Keratinocyte (primary cell): ENCODE results near the gene INO80. TPM values are rescaled to one million over a fixed set of nuclear protein-coding genes. Genes with fewer than 3 reads are reported as not detected.

Experiments used
- DNase-seq: peaks from one replicate; pipeline ENCODE4 v3.0.0-alpha.2; 2011; ENCODE audit warnings: low read depth, missing footprints, low spot score
- FAIRE-seq: peaks from 2 replicates; lab custom pipeline; 2011; peaks lifted over from hg19 to GRCh38; lab: Jason Lieb, UNC
- H2AFZ ChIP-seq: 2 replicates; pipeline ENCODE4 v1.6.0; 2012; ENCODE audit warnings: low read length, control low read depth, inconsistent platforms; ENCODE audit not compliant: control insufficient read depth
- H3K27ac ChIP-seq: 2 replicates; pipeline ENCODE4 v1.5.1; 2011; ENCODE audit warnings: low read length; ENCODE audit not compliant: control insufficient read depth, insufficient read depth
- H3K27me3 ChIP-seq: 3 replicates; pipeline ENCODE4 v1.6.0; 2011; ENCODE audit warnings: low read length; ENCODE audit not compliant: control insufficient read depth, insufficient read depth; ENCODE audit errors: extremely low read depth
- H3K36me3 ChIP-seq, 2 experiments: 2 replicates in 1 of 2; 3 replicates in 1 of 2; pipeline ENCODE4 v1.5.1; 2011; ENCODE audit warnings: low read length in 2 of 2, mild to moderate bottlenecking in 1 of 2; ENCODE audit not compliant: control insufficient read depth in 2 of 2, insufficient read depth in 2 of 2; ENCODE audit errors: extremely low read depth in 1 of 2
- H3K4me1 ChIP-seq: 3 replicates; pipeline ENCODE4 v1.5.1; 2011; ENCODE audit warnings: low read length; ENCODE audit not compliant: control insufficient read depth, insufficient read depth; ENCODE audit errors: extremely low read depth
- H3K4me2 ChIP-seq: 3 replicates; pipeline ENCODE4 v1.6.0; 2011; ENCODE audit warnings: low read depth, low read length; ENCODE audit not compliant: control insufficient read depth, insufficient read depth; ENCODE audit errors: extremely low read depth
- H3K4me3 ChIP-seq, 3 experiments: fragments of 200-600 bp in 1 of 3; sonication (generic) in 1 of 3; 2 replicates in 2 of 3; 3 replicates in 1 of 3; pipeline ENCODE4 v1.5.1; 2011 to 2016; ENCODE audit warnings: low read length in 3 of 3, mild to moderate bottlenecking in 3 of 3, control low read depth in 2 of 3, inconsistent platforms in 1 of 3, low read depth in 1 of 3, mixed read lengths in 1 of 3, mixed run types in 1 of 3, moderate library complexity in 1 of 3; ENCODE audit not compliant: control insufficient read depth in 2 of 3, insufficient read depth in 2 of 3; ENCODE audit errors: extremely low read depth in 1 of 3
- H3K79me2 ChIP-seq: 2 replicates; pipeline ENCODE4 v1.6.0; 2012; ENCODE audit warnings: low read length; ENCODE audit not compliant: control insufficient read depth, insufficient read depth
- H3K9ac ChIP-seq: 3 replicates; pipeline ENCODE4 v1.6.0; 2011; ENCODE audit warnings: low read length; ENCODE audit not compliant: control insufficient read depth, insufficient read depth; ENCODE audit errors: extremely low read depth
- H3K9me1 ChIP-seq: 3 replicates; pipeline ENCODE4 v1.6.0; 2011; ENCODE audit warnings: low read length; ENCODE audit not compliant: control insufficient read depth, insufficient read depth; ENCODE audit errors: extremely low read depth
- H3K9me3 ChIP-seq: 2 replicates; pipeline ENCODE4 v1.5.1; 2012; ENCODE audit warnings: low read depth, low read length; ENCODE audit not compliant: control insufficient read depth
- H4K20me1 ChIP-seq: 3 replicates; pipeline ENCODE4 v1.6.0; 2011; ENCODE audit warnings: low read length; ENCODE audit not compliant: control insufficient read depth, insufficient read depth; ENCODE audit errors: extremely low read depth
- EZH2 ChIP-seq: IDR thresholded peaks from one replicate; pipeline ENCODE4 v1.6.1; 2012; ENCODE audit warnings: inconsistent platforms, mild to moderate bottlenecking, low read length, moderate library complexity
- dilution Hi-C: fragments of 300-500 bp; cut with MboI; formaldehyde crosslinking; loops from one replicate; pipeline ENCODE4 v1.7.0; 2020; ENCODE audit warnings: low sequenced_read_pairs; ENCODE audit not compliant: extremely low pct_ligation_motif_present
- polyA plus RNA-seq, 5 experiments: library from polyadenylated mRNA; depleted of rRNA in 3 of 5; stranded (reverse) in 3 of 5; stranded (forward) in 1 of 5; unstranded in 1 of 5; fragments of >200 nt; gene quantifications; 1 replicate in 1 of 5; 2 replicates in 3 of 5; 3 replicates in 1 of 5; pipeline versions ENCODE4 v1.2.1 to v1.2.3, GENCODE V29; 2011 to 2012; ENCODE audit warnings: missing spikeins in 2 of 5, low read depth in 1 of 5, low replicate concordance in 1 of 5
- TF ChIP-seq, protein P1 (sequence below), 3 experiments: IDR thresholded peaks in 1 of 3; conservative IDR thresholded peaks in 1 of 3; optimal IDR thresholded peaks in 1 of 3; 2 replicates in 2 of 3; 3 replicates in 1 of 3; pipeline versions ENCODE3 to v1.5.1; 2011; ENCODE audit warnings: low read length in 3 of 3, mild to moderate bottlenecking in 3 of 3, moderate library complexity in 2 of 3, control low read depth in 1 of 3, inconsistent platforms in 1 of 3; ENCODE audit not compliant: insufficient read depth in 2 of 3; ENCODE audit errors: extremely low read depth in 1 of 3

INO80 gene
- polyA plus RNA-seq, 1 donor (not counting 4 experiments of a cell fraction or from before 2014, with no cell fraction given): 10.3 TPM

DNA sequence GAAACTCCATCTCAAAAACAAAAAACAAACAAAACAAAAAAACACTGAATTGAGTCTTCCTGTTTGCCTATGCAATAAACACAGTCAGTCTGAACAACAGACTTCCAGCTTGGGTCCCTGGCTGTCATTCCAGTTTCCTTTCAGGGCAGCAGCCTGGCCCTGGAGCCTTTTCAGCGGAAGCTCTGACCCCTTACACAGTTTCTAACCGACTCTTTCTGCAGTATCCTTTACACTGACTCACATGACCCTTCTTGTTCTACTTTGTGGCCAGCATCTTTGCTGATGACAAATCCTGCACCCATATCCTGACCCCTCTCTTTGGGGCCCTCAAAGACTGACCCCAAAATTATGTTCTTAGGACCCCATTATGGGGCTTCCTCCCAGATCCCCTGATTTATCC, 38.3 kb upstream of the INO80 start:
- peaks cover 14% of the 10 kb centered on the region for H3K4me1 ChIP-seq
- FAIRE-seq: no peak
- TF ChIP-seq, protein P1, sequence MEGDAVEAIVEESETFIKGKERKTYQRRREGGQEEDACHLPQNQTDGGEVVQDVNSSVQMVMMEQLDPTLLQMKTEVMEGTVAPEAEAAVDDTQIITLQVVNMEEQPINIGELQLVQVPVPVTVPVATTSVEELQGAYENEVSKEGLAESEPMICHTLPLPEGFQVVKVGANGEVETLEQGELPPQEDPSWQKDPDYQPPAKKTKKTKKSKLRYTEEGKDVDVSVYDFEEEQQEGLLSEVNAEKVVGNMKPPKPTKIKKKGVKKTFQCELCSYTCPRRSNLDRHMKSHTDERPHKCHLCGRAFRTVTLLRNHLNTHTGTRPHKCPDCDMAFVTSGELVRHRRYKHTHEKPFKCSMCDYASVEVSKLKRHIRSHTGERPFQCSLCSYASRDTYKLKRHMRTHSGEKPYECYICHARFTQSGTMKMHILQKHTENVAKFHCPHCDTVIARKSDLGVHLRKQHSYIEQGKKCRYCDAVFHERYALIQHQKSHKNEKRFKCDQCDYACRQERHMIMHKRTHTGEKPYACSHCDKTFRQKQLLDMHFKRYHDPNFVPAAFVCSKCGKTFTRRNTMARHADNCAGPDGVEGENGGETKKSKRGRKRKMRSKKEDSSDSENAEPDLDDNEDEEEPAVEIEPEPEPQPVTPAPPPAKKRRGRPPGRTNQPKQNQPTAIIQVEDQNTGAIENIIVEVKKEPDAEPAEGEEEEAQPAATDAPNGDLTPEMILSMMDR (optimal IDR thresholded peaks at IDR 0.05 in 1 of 3, IDR thresholded peaks at IDR 0.05 in 1 of 3, conservative IDR thresholded peaks at IDR 0.05 in 1 of 3; ENCODE audit: extremely low read depth in 1 of 3, insufficient read depth in 2 of 3, low read length in 3 of 3): no peak
- TF ChIP-seq EZH2: no peak
- H4K20me1 ChIP-seq: no peaks in the 10 kb centered on the region
- no peaks in the 10 kb centered on the region for H3K79me2 ChIP-seq
- no peak overlapping the region for H3K4me3 ChIP-seq
- no peaks in the 10 kb centered on the region for H3K36me3 ChIP-seq
- no peak overlapping the region for H3K27ac ChIP-seq
- no peak for DNase-seq
- dilution Hi-C loops: no loop called here
- no peaks in the 10 kb centered on the region for H3K9me1 ChIP-seq
- H2AFZ ChIP-seq: no peak overlapping the region
- no peak overlapping the region for H3K4me2 ChIP-seq
- H3K9ac ChIP-seq: no peak overlapping the region
- H3K27me3 ChIP-seq: no peaks in the 10 kb centered on the region
- H3K9me3 ChIP-seq: no peaks in the 10 kb centered on the region

DNA sequence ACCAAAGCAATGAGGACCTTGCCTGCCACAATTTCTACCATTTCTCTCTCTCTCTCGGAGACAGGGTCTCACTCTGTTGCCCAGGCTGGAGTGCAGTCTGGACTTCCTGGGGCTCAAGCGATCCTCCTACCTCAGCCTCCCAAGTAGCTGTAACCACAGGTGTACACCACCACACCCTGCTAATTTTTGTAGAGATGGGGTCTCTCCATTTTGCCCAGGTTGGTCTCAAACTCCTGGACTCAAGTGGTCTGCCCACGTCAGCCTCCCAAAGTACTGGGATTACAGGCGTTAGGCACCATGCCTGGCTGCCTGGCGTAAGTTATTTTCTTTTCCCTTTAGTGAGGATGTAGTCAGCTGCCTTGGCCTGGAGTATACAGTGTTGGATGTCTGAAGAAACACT, 37.7 kb upstream of the INO80 start:
- no peak for FAIRE-seq

More for the DNA sequence above, 37.7 kb upstream of the INO80 start:
- Histone ChIP-seq H3K36me3 (no peaks in the 10 kb centered on the region), H3K27ac (no peak overlapping the region), H3K9me1 (no peaks in the 10 kb centered on the region), H3K79me2 (no peaks in the 10 kb centered on the region), H3K4me1 (peaks cover 18% of the 10 kb centered on the region), H4K20me1 (no peaks in the 10 kb centered on the region), H3K9ac (no peak overlapping the region), H3K4me3 (no peak overlapping the region), H2AFZ (no peak overlapping the region), H3K4me2 (no peak overlapping the region), H3K9me3 (no peaks in the 10 kb centered on the region), H3K27me3 (no peaks in the 10 kb centered on the region)
- TF ChIP-seq, protein P1 (optimal IDR thresholded peaks at IDR 0.05 in 1 of 3, IDR thresholded peaks at IDR 0.05 in 1 of 3, conservative IDR thresholded peaks at IDR 0.05 in 1 of 3; ENCODE audit: extremely low read depth in 1 of 3, insufficient read depth in 2 of 3, low read length in 3 of 3): no peak
- no peak for TF ChIP-seq EZH2
- DNase-seq: no peak
- dilution Hi-C loops: no loop called here
